Chondrocyte (in vitro differentiated cells): Measurements from ENCODE around the gene CLEC4F. TPM values are rescaled to one million over a fixed set of nuclear protein-coding genes. Genes with fewer than 3 reads are reported as not detected.
"Not testable (repeated sequence)": the region's sequence is repeated elsewhere in the genome, so short reads cannot be mapped to it uniquely, and the experiment has no call there.

ENCODE experiments used
- DNase-seq: peaks from one replicate; pipeline ENCODE4 v3.0.0; 2021; ENCODE audit warnings: mixed read lengths, low spot score
- H3K27ac Mint-ChIP-seq: one replicate; pipeline ENCODE4 v1.8.0; 2021; ENCODE audit warnings: mild to moderate bottlenecking, moderate library complexity, mixed read lengths; ENCODE audit not compliant: unreplicated experiment
- H3K27me3 Mint-ChIP-seq: 2 replicates; pipeline ENCODE4 v1.8.0; 2021; ENCODE audit warnings: low read depth, mixed read lengths
- H3K36me3 Mint-ChIP-seq: 2 replicates; pipeline ENCODE4 v1.8.0; 2021; ENCODE audit warnings: low read depth, mixed read lengths
- H3K4me1 Mint-ChIP-seq: 2 replicates; pipeline ENCODE4 v1.8.0; 2021; ENCODE audit warnings: low read depth, mild to moderate bottlenecking, mixed read lengths
- H3K4me3 Mint-ChIP-seq: one replicate; pipeline ENCODE4 v1.8.0; 2021; ENCODE audit warnings: mild to moderate bottlenecking, moderate library complexity, mixed read lengths; ENCODE audit not compliant: unreplicated experiment
- H3K9me3 Mint-ChIP-seq: 2 replicates; pipeline ENCODE4 v1.8.0; 2021; ENCODE audit warnings: low read depth, mixed read lengths
- CTCF ChIP-seq: fragments of 200-600 bp; sonication (generic); IDR thresholded peaks from 2 replicates; pipeline ENCODE4 v1.5.0; 2021; ENCODE audit warnings: antibody characterized with exemption, mild to moderate bottlenecking, moderate library complexity
- total RNA-seq: library from RNA; stranded (reverse); gene quantifications from 3 replicates; pipeline ENCODE4 v1.2.1, GENCODE V29; 2021

CLEC4F gene
- total RNA-seq, 1 donor from 2014 or later, result not detected

GRCh38 chr2:70806013-70806412, 14.4 kb downstream of the CLEC4F start:
- Mint-ChIP-seq H3K4me3 (no peak overlapping the region), H3K27me3 (peaks cover 42% of the 10 kb centered on the region)
- DNase-seq, result no peak

GRCh38 chr2:70801607-70802263, 18.7 kb downstream of the CLEC4F start:
- Mint-ChIP-seq H3K9me3 (peaks cover 15% of the 10 kb centered on the region), H3K36me3 (peaks cover 6% of the 10 kb centered on the region), H3K27me3 (peaks cover 38% of the 10 kb centered on the region), H3K4me1 (no peaks in the 10 kb centered on the region), H3K4me3 (no peak overlapping the region), H3K27ac (no peak overlapping the region)
- TF ChIP-seq CTCF, result no peak
- no peak for DNase-seq

More at GRCh38 chr2:70806013-70806412, 14.4 kb downstream of the CLEC4F start:
- H3K36me3 Mint-ChIP-seq, result peaks cover 2% of the 10 kb centered on the region
- H3K27ac Mint-ChIP-seq, result no peak overlapping the region
- no peaks in the 10 kb centered on the region for H3K9me3 Mint-ChIP-seq
- no peak for TF ChIP-seq CTCF
- no peaks in the 10 kb centered on the region for H3K4me1 Mint-ChIP-seq

- Mint-ChIP-seq H3K4me3 (no peak overlapping the region), H3K9me3 (peaks cover 15% of the 10 kb centered on the region), H3K27me3 (peaks cover 38% of the 10 kb centered on the region), H3K36me3 (peaks cover 6% of the 10 kb centered on the region), H3K4me1 (no peaks in the 10 kb centered on the region), H3K27ac (no peak overlapping the region)
- no peak for DNase-seq
- no peak for TF ChIP-seq CTCF
Measured at GRCh38 chr2:70799706-70800105, 20.7 kb downstream of the CLEC4F start.

- peaks cover 18% of the 10 kb centered on the region for H3K9me3 Mint-ChIP-seq
- not testable (repeated sequence) for H3K36me3 Mint-ChIP-seq, H3K4me1 Mint-ChIP-seq, H3K27ac Mint-ChIP-seq, H3K4me3 Mint-ChIP-seq, DNase-seq
- peaks cover 45% of the 10 kb centered on the region for H3K27me3 Mint-ChIP-seq
Measured at GRCh38 chr2:70797996-70798395, 22.4 kb downstream of the CLEC4F start.

- no peak for TF ChIP-seq CTCF
- Mint-ChIP-seq H3K27ac (no peak overlapping the region), H3K4me1 (no peaks in the 10 kb centered on the region), H3K36me3 (peaks cover 8% of the 10 kb centered on the region), H3K4me3 (no peak overlapping the region), H3K27me3 (peaks cover 47% of the 10 kb centered on the region), H3K9me3 (peaks cover 21% of the 10 kb centered on the region)
- no peak for DNase-seq
Measured at GRCh38 chr2:70797506-70797905, 22.9 kb downstream of the CLEC4F start.

- Mint-ChIP-seq H3K27me3 (peaks cover 53% of the 10 kb centered on the region), H3K4me3 (no peak overlapping the region), H3K27ac (no peak overlapping the region), H3K4me1 (no peaks in the 10 kb centered on the region), H3K9me3 (peaks cover 21% of the 10 kb centered on the region), H3K36me3 (peaks cover 8% of the 10 kb centered on the region)
- no peak for DNase-seq
- TF ChIP-seq CTCF, result no peak
Measured at GRCh38 chr2:70796262-70796661, 24.1 kb downstream of the CLEC4F start.
